ENCODE results near the gene CAPN13.

The CAPN13 gene, protein sequence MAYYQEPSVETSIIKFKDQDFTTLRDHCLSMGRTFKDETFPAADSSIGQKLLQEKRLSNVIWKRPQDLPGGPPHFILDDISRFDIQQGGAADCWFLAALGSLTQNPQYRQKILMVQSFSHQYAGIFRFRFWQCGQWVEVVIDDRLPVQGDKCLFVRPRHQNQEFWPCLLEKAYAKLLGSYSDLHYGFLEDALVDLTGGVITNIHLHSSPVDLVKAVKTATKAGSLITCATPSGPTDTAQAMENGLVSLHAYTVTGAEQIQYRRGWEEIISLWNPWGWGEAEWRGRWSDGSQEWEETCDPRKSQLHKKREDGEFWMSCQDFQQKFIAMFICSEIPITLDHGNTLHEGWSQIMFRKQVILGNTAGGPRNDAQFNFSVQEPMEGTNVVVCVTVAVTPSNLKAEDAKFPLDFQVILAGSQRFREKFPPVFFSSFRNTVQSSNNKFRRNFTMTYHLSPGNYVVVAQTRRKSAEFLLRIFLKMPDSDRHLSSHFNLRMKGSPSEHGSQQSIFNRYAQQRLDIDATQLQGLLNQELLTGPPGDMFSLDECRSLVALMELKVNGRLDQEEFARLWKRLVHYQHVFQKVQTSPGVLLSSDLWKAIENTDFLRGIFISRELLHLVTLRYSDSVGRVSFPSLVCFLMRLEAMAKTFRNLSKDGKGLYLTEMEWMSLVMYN

DNA sequence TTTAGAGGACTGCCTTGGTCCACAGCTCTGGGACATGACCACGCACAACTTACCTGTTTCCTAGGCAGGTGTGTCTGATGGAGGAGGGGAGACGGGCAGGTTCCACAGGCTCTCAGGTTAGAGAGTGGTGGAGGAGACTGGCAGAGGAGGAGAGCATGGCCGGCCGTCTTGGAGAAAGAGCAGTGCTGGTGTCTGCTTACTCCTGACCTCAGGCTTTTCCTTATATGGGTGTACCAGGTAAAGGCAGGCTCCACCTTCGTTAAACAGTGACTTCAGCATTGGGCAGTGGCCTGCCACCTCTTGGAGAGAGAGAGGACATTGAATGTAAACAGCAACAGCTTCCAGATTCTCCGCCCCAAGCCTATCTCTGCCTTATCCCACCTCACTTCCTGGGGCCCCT, at the start of gene CAPN13:
Gene CAPN13, minus strand, starts transcription at position 198 of the 400 bp plus-strand sequence. CDS start 20,121 bp downstream, outside the sequence.
- TF ChIP-seq, protein P1, sequence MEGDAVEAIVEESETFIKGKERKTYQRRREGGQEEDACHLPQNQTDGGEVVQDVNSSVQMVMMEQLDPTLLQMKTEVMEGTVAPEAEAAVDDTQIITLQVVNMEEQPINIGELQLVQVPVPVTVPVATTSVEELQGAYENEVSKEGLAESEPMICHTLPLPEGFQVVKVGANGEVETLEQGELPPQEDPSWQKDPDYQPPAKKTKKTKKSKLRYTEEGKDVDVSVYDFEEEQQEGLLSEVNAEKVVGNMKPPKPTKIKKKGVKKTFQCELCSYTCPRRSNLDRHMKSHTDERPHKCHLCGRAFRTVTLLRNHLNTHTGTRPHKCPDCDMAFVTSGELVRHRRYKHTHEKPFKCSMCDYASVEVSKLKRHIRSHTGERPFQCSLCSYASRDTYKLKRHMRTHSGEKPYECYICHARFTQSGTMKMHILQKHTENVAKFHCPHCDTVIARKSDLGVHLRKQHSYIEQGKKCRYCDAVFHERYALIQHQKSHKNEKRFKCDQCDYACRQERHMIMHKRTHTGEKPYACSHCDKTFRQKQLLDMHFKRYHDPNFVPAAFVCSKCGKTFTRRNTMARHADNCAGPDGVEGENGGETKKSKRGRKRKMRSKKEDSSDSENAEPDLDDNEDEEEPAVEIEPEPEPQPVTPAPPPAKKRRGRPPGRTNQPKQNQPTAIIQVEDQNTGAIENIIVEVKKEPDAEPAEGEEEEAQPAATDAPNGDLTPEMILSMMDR (IDR thresholded peaks at IDR 0.05) = no peak

DNA sequence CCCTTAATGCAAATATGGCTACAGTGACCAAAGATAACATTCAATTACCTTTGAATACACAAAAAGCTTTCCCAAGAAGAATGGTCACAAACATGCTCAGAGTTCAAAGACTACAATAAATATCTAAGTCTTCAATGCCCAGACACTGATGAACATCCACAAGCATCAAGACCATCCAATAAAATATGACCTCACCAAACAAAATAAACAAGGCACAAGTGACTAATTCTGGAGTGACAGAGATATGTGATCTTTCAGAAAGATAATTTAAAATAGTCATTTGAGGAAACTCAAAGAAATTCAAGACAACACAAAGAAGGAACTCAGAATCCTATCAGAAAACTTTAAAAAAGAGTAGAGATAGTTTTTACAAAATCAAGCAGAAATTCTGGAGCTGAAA, 40.6 kb upstream of the CAPN13 start:
- TF ChIP-seq, protein P1 (IDR thresholded peaks at IDR 0.05) = no peak

DNA sequence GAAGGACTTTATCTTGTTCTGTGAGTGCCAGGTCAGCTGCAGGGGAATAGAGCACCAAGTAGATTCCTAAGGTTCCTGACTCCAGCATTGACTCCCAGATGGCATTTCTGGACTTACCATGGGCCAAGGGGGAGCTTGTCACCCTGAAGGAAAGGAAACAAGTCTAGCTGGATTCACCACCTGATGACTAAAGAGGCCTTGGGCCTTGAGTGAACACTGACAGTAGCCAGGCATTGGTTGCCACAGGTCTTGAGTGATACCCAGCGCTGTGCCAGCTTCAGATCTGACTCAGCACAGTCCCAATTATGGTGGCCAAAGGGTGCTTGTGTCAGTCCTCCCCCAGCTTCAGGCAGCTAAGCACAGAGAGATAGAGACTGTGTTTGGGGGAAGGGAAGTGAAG, 40.1 kb upstream of the CAPN13 start:
- TF ChIP-seq, protein P1 (IDR thresholded peaks at IDR 0.05) = no peak

DNA sequence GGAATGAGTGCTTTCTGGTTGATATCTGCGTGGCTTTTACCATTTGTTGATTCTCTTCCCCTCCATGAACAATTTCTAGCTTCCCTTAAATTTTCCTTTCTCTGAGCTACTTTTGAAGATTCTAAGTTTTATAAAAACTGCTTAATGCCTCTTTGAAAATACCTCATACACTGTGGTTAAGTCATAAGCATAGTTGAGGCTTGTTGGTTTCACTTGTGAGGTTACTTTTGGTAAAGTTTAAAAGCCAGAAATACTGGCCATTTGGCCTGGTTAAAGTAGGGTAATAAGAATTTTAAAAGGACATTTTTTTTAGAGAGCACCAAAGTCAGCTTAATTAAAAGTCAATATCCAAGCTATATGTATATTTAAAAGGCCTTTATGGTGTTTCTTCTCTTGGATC, 21.3 kb upstream of the CAPN13 start:
- TF ChIP-seq, protein P1 (IDR thresholded peaks at IDR 0.05) = no peak

DNA sequence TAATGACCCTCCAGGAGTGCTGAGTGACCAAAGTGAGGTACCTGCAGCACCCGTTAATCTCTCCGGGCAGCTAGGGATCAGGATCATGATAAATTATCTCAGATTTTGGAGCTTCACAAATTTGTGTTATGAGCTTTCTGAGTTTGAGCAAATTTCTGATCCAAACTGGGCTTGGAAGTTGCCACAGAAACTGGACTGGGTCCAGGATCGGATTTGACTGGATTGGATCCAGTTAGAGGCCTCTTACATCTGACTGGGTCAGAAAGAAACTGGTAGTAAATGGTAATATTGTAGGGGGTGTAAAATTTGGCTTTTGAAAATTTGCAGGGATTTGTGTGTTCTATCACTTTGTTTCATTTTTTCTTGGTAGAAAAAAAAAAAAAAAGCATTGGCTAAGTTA, 19.7 kb upstream of the CAPN13 start:
- TF ChIP-seq, protein P1 (IDR thresholded peaks at IDR 0.05) = no peak

DNA sequence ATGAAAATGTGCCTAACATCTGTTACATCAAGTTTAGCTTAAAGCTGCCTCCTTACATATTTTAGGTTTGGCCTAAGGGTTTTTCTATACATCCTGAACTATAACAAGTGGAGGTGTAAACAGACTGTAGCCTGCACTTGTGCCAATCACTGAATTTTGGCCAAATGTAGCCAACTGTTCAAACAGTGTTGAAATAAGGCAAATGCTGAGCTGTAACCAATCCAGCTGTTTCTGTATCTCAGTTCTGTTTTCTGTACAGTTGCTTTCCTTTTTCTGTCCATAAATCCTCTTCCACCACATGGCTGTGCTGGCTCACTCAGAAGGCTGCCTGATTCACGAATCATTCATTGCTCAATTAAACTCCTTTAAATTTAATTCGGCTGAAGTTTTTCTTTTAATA, 19.2 kb upstream of the CAPN13 start:
- TF ChIP-seq, protein P1 (IDR thresholded peaks at IDR 0.05) = no peak

DNA sequence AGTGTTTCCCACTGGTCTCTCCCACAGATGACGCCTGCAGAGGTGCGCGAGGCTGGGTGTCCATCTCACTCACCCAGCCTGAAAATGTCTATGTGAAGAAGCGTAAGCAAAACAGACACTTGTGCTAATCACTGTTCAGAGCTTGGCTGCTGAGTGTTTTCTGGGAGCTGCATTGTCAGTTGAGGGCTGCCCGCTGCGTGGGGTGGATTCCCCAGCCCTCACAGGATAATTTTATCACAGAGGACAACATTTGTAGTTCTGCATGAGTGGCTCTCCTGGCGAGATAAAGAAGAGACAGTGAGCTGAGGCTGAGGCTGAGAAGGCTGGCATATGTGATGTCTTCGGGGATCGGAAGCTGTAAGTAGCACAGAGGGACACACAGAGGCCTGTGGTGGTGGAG, 16.2 kb upstream of the CAPN13 start:
- TF ChIP-seq, protein P1 (IDR thresholded peaks at IDR 0.05) = no peak

All from LNCAP (cell line).